Stimulated activated CD4-positive, alpha-beta T cell treated with anti-CD3 and anti-CD28 coated beads, Interleukin-12 subunit alpha, Interleukin-12 subunit beta, amount 100 ng/mL, for 24 hours (primary cell): Measurements from ENCODE around the gene LRWD1.
A peak's percentile ranks its signal among the peaks of the same experiment; 100 is the strongest.
"Not testable (repeated sequence)": the region's sequence is repeated elsewhere in the genome, so short reads cannot be mapped to it uniquely, and the experiment has no call there.

Experiments used
- DNase-seq, 2 experiments: peaks; one replicate each; pipeline ENCODE4 v3.0.0-alpha.2; 2020; ENCODE audit warnings: low read depth in 2 of 2

The LRWD1 gene

DNA sequence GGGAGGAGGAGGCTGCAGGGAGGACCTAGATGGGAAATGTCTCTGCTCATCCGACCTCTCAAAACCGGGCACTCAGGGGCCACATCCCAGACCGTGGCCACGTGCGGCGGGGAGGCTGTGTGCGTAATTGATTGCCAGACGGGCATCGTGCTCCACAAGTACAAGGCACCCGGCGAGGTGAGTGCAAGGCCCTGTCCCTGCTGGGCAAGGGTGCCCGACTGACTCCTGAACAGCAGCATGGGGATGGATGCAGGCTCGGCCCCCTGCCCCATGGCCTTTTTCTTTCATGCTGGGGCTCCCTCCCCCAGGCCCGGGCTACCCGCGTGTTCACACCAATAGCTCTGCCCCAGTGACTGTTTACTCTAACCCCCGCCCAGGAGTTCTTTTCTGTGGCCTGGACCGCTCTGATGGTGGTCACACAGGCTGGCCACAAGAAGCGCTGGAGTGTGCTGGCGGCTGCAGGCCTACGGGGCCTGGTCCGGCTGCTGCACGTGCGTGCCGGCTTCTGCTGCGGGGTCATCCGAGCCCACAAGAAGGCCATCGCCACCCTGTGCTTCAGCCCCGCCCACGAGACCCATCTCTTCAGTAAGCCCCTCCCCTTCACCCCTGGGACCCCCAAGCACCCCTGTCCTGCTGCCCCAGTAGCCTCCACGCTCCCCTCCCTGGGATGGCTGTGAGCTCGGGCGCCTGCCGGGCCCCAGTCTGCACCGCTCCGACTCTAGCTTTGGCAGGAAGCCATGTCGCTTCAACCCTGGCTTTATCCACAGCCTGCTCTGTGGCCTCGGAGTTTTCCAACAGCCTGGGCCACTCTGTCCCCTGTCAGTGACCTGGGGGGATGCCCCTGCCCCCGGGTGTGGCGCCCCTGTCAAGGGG, 3.9 kb downstream of the LRWD1 start:
- no peak for DNase-seq

DNA sequence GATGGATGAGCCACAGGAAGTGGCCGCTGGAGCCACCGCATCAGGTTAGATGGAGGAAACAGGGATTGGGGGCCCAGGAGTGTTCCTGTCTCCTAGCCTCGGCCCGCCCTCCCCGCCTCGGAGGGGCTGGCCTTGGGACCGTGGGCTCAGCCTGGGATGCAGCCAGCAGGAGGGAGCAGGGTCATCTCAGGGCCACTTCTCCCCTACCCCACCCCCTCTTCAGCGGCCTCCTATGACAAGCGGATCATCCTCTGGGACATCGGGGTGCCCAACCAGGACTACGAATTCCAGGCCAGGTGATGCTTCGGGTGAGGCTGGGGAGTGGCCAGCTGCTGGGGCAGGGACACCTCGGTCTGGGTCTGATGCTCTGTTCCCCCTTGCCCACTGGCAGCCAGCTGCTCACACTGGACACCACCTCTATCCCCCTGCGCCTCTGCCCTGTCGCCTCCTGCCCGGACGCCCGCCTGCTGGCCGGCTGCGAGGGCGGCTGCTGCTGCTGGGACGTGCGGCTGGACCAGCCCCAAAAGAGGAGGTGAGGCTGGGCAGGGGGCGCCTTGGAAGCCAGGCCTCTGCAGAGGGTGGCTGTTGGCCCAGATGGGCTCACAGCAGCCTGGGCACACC, 4.7 kb downstream of the LRWD1 start:
- no peak for DNase-seq

DNA sequence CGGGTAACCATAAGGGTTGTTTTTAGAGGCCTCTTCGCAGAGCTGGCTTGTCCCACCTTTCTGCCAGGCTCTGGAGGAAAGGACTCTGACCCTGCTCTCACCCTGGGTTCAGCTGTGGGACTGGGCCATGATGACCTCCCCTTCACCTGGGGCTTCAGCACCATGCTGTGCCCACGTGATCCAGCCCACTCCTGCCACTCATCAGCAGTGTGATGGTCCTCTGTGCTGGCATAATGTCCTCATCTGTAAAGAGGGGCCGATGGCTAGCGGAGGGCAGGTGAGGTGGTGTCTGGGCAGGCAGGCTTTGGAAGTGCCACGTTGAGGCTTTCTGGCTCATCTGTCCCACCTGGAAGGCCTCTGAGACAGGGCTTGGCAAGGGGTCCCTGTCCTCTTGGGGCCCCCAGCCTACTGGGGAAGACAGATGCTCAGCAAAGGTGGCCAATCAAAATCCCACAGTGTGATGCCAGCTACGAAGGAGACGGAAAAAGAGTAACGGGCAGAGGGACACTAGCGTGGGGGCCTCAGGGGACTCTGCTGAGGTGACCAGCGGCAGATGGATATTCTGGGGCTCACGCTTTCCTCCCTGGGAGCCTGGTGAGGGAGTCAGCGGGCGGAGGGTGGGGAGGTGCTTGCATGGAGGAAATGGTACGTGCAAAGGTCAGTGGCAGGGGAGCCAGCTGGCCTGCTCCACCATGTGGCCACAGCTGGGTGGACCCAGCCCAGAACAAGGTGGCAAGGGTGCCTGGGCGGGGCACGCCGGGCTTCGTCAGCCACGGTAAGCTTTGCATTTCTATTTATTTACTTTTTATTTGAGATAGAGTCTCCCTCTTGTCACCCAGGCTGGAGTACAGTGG, 5.4 kb downstream of the LRWD1 start:
- DNase-seq, result no peak

DNA sequence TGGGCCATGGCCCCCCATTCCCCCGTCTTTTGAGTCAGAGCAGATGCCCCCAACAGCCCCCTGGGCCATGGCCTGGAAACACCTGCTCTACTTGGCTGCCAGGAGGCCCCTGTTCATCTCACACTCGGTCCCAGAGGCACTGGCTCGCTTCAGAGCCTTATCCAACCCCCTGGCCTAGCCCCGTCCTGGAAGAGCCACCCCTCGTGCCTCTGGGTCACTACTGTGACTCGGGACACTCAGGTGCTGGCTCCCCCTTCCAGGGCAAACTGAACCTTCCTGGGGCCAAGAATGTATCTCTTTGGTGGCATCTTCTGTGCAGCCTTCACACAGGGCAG, 7.0 kb downstream of the LRWD1 start:
- no peak for DNase-seq

DNA sequence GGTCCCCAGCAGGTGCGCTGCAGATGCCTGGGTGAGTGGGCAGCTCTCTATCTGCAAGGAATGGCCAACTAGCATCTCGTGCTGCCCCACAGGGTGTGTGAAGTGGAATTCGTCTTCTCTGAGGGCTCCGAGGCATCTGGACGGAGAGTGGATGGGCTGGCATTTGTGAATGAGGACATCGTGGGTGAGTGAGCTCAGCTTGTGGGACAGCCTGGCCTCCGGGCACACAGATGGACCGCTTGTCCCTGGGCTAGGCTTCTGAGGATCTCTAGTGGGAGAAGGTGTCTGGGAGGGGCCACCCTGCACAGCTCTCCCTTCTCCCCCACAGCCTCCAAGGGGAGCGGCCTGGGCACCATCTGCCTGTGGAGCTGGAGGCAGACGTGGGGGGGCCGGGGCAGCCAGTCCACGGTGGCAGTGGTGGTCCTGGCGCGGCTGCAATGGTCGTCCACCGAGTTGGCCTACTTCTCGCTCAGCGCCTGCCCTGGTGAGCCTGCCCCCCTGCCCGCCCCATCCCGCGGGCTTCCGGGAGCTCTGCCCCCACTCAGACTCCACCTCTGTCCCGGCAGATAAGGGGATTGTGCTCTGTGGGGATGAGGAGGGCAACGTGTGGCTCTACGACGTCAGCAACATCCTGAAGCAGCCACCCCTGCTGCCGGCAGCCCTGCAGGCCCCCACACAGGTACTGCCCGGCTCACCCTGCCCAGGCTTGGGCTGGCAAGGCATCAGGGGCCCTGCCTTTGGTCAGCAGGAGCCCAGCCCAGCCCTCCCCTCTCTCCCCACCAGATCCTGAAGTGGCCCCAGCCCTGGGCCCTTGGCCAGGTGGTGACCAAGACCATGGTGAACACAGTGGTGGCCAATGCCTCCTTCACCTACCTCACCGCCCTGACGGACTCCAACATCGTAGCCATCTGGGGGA, 7.6 kb downstream of the LRWD1 start:
- no peak for DNase-seq

DNA sequence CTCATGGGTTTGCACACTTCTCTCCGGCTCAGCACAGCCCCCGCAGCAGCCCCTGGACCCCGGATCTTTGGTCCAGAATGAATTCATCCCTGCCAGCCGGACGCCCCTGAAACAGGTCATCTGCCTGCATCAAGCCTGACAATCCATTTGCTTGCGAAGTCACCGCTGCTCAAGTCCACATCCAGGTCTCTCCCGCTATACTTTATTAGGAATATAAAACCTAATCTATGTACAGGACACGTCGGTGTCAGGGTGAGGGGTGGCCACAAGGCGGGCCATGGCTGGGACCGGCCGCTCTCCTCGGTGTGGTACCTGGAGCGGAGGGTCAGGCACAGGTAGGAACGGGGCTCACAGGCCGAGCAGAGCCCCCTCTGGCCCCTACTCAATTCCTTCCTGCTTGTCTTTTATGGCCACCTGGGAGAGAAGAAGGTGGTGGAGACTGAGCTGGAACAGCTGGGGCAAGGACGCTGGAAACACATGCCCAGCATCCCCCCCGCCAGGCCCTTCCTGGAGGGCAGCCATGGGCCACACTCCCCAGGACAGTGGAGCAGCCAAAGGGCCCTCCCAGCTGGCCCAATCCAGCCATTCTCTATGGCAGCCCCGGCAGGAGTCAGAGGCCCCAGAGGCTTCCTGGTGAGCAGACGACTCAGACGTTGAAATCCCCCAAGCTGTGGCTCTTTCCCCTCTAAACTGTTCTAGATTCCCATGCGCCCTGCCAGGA, 8.6 kb downstream of the LRWD1 start:
- no peak for DNase-seq

DNA sequence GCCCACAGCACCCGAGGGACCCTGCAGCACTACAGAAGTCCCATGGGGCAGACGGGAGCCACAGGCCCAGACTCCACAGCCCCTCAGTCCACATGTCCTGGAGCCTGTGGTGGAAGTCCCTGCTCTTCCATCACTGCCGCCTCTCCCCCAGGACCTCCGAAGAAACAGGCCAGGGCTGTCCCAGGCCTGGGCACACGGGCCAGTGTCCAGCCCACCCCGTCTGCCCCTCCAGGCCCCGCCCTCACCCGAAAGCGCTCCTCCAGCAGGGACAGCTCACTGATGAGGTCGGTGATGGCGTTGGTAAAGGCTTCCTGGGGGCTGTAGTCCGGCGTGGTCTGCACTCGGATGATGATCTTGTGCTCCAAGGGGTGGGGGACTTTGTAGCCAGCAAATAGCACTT, 9.3 kb downstream of the LRWD1 start:
- DNase-seq, result not testable (repeated sequence)

DNA sequence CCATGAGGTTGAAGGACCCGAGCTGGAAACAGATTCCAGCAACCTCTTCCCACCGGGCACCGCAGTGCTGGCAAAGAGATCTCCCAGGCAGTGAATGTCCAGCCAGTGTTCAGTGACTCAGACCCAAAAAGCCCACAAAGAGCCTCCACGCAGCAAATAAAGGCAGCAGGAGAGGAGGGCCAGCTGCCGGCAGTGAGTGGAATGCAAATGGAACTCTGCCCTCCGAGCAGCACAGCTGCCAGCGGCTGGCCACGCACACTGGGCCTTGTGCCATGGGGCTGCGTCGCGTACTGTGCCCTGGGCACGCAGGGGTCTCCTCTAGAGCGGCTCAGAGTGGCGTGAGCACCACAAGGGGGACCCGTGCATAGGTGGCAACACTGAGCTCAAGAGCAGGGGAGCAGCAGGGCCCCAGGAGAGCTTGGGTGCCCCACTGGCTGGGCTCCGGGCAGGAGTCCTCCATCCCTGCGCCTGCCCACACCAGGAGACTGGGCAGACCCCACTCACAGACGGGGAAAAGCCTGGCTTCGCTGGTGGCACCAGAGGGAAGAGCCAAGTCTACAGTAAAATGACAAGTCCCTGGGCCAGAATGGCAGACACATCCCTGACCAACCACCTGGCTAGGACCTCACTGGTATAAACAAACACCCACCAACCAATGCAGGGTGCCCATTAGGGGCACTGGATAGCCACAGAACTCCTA, 10.1 kb downstream of the LRWD1 start:
- DNase-seq, result not testable (repeated sequence)

DNA sequence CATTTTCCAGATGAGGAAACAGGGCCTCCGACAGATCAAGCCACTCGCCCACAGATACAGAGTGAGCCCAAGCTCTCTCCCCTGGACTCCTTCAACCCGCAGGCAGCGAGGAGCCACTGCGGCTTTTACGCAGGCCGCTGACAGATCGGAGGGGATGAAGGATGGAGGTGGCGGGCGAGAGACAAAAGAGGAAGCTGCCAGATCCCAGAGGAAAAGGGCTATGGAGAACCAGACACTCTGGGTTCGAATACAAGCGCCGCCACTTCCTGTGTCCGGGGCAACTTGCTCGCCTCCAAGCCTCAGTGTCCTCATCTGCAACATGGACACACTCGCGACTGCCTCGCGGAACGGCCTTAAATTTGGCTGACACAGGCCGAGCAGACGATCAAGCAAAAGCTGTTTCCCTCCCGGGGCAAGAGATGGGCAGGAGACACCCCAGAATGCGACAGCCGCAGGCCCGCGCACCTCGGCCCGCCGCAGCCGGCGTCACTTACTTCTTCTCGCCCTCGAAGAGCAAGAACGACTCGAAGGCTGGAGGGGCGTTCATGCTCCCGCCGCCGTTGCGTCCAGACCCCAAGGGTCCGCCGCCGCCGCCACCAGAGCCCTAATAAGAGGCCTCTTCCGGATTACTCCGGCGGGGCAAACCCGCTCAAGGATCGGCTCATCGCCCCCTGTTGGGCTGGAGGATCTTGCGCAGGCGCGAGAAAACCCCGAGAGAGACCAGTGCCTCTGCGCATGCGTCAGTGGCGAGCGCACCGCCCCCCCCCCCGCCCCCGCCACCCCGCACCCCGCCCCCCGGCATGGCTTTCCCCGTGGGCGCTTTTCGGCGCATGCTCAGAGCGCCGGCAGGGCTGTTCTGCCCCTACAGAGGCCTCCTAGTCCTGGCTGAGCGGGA, 13.8 kb downstream of the LRWD1 start, which contains the start of gene POLR2J:
Gene POLR2J, minus strand, starts transcription at position 609 of the 895 bp plus-strand sequence. Its CDS starts 62 bp downstream, at position 547.
- peak; percentile 82 to 85 for DNase-seq

DNA sequence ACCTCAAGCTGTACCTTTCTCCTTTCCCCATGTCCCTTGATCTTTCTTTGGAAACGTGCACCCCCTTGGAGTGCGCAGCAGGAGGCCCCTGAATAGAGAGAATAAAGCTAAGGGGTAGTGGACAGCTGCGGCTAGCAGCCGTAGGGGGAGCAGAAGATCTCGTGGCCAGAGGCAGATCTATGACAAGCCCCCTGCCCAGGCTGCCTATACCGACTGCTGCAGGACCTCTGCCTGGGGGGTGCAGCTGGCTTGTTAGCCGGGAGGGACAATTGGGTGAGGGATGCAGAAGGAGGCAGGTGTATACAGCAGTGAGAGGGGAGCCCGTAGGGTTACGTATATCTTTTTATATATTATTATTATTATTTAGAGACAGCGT, 14.4 kb downstream of the LRWD1 start:
- DNase-seq, result not testable (repeated sequence)

DNA sequence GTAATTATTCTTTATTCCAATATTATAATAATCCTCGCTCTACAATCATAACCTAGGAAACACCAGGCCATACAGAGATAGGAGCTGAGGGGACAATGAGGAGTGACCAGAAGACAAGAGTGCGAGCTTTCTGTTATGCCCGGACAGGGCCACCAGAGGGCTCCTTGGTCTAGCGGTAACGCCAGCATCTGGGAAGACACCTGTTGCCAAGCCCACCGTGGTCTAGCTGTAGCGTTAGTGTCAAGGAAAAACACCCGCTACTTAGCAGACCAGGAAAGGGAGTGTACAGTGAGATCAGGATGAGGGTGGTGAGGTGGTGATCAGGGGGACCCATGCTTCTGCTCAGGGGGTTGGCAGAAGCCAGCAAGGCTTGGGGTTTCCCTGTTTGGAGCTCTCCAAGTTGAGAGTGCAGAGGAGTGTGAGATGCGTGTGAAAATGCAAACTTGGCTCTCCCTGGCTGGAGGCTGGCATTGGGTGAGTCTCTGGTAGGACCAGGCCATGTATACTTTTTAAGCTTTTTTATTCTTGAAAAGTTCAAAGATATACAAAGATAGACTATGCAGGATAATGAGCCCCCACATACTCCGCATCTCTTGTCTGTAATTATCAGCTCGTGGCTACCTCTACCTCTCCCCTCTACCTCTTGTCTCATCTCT, 15.3 kb downstream of the LRWD1 start:
- not testable (repeated sequence) for DNase-seq

DNA sequence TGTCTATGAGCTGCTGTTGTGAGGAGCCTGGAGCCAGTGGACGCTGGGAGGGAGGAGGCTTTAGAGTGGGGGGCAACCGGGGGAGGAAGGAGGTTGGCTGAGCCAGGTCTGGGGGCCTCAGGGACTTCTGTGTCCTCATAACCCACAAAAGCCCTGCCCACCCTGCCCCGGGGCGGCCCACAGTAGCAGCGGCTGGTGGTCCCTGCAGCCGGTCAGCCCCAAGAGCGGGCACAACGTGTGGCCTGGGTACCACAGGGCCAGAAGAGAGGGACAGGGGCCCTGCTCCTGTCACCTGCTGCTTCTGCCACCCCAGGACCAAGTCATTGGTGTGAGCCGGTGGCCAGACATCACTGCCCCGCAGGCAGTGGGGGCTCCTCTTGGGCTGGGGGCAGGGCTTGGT, 17.2 kb downstream of the LRWD1 start:
- not testable (repeated sequence) for DNase-seq

DNA sequence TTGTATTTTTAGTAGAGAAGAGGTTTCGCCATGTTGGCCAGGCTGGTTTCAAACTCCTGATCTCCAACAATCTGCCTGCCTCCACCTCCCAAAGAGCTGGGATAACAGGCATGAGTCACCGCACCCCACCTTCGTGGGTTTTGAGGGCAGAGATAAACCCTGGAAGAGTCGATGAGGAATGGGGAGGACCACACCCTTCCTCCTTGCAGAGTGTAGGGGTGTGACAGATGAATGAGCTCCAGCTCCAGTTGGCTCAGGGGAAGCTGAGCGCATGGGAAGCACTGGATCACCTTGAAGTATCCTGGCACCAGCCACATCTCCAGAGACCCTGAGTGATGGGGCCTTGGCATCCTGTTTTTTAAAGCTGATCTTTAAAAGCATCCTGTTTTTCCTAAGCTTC, 19.5 kb downstream of the LRWD1 start:
- DNase-seq, result not testable (repeated sequence)

DNA sequence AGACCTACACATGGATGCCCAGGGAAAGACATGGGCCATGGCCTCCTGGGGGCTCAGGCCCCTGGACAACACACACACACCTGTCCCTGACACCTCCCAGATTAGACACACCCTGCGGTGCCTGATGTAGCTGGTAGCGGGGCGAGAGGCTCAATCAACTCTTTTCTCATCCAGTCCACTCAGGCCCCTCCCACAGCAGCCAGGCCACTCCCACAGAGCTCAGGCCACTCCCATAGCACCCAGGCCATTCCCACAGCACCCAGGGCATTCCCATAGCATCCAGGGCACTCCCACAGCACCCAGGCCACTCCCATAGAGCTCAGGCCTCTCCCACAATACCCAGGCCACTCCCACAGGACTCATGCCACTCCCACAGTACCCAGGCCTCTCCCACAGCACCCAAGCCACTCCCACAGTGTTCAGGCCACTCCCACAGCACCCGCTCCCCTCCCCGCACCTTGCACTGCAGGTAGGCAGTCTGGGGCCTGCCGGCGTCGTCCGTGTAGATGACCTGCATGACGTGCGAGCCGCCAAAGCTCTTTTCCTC, 25.8 kb downstream of the LRWD1 start:
- DNase-seq, result peak; percentile 35 to 69

DNA sequence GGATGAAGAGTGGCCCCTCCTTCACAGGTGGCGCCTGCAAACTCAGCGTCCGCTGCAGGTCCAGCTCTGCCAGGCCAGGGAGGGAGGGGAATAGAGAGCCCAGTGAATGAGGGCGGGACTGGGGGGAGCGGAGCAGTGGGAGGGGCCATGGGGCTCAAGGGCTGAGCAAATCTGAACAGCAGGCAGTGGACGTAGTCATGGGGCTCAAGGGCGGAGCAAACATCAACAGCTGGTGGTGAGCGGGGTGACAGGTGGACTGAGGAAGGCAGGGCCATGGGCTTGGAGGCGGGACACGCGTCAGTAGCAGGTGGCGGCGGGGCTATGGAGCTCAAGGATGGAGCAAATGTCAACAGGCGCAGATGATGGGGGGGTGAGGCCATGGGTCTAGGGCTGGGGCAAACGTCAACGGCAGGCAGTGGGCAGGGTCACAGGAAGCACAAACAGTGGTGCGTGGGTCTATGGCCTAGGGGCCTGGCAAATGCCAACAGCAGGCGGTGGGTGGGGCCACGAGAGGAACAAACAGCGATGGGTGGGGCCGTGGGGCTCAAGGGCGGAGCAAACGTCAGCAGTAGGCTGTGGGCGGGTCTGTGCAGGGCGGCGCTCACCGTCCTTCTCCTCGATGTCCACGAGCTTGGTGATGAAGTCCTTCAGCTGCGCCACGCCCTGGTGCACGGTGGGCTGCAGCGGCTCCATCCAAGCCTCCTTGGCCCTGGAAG, 28.6 kb downstream of the LRWD1 start:
- DNase-seq, result not testable (repeated sequence)

DNA sequence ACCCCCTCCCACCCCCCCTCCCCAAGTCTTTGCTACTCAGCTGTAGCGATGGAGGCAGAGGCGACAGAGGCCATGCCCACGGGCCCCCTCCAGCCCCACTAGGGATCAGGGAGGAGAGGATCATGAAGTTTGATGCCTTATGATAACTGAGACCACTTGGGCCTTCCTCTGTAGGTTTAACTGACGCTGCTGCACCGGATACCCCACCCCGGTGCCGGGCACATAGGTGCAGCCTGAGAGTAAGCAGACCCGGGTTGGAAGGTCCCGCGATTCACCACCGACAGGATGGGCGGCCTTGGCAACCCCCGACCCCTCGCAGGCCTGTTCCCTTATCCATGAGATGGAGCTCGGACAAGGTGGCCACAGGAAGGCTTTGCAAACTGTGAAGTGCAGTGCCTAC, 29.2 kb downstream of the LRWD1 start:
- not testable (repeated sequence) for DNase-seq

DNA sequence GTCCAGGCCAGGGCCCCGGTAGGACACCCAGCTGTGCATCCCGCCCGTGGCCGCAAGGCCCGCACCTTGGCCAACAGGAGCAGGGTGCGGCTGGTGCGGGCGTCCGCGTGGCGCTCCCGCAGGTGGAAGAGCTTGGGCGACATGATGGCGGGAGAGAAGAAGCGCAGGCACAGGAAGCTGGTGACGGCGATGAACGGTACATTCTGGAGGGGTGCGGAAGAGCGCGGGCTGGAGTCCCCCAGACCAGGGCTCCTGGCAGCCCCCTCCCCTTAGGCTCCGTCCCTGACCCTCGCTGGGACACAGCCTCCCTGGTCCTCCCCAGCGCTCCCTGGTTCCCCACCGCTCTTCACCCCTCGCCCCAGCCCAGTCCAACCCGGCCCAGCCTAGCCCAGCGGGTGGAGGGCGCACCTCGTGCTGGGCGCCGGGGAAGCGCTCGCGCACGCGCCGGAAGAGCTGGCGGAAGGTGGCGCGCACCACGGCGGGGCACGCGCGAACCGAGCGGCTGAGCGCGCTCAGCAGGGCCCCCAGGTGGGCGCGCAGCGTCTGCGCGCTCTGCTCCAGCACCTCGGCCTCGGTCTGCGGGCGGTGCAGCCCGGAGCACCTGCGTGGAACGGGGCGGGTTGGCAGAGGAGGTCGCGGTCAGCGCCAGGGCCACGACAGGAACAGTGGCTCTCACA, 29.8 kb downstream of the LRWD1 start:
- not testable (repeated sequence) for DNase-seq
